WERI-Rb-1 (cell line): Measurements from ENCODE around the gene USP3.

Source experiments
- DNase-seq: peaks from one replicate; pipeline ENCODE4 v3.0.0-alpha.2; 2020
- H3K27ac ChIP-seq: fragments of 250-450 bp; sonication (Bioruptor Pico); 2 replicates; pipeline ENCODE4 v1.5.1; 2020; ENCODE audit warnings: mild to moderate bottlenecking, moderate library complexity
- H3K27me3 ChIP-seq: fragments of 250-450 bp; sonication (Bioruptor Pico); 2 replicates; pipeline ENCODE4 v1.5.1; 2021; ENCODE audit warnings: mild to moderate bottlenecking, low read depth, moderate library complexity; ENCODE audit not compliant: insufficient read depth, severe bottlenecking
- H3K36me3 ChIP-seq: fragments of 250-450 bp; sonication (Bioruptor Pico); 2 replicates; pipeline ENCODE4 v1.5.1; 2020; ENCODE audit warnings: mild to moderate bottlenecking, moderate library complexity
- H3K4me3 ChIP-seq: 2 replicates; pipeline ENCODE4 v1.5.1; 2011; ENCODE audit warnings: low read depth, mild to moderate bottlenecking, control low read depth, low read length
- H3K9me3 ChIP-seq: fragments of 250-450 bp; sonication (Bioruptor Pico); 2 replicates; pipeline ENCODE4 v1.5.1; 2021; ENCODE audit warnings: mild to moderate bottlenecking, moderate library complexity; ENCODE audit not compliant: severe bottlenecking
- CTCF ChIP-seq: IDR thresholded peaks from 2 replicates; pipeline ENCODE4 v1.5.1; 2011; ENCODE audit warnings: low read depth, mild to moderate bottlenecking, control low read depth, inconsistent platforms, low read length

Gene USP3

DNA sequence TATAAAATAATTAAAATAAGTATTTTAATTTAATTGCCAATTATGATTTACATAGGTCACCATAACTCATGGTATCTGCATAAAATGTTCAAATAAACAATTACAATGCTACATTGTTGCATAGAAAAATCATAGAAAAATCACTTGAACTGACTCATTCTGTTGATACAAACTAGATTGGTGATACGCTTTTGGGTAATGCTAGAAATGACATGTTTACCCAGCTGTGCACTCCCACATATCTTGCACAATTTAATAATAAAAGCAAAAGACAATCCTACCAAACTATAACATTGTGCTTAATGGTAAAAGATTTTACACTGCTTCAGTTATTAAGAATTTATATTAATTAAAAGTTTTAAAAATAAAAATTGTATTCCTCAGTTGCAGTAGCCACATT is 47.0 kb downstream of the USP3 start:
- H3K4me3 ChIP-seq: no peak overlapping the region
- no peaks in the 10 kb centered on the region for H3K9me3 ChIP-seq
- TF ChIP-seq CTCF: no peak
- H3K27me3 ChIP-seq: no peaks in the 10 kb centered on the region
- DNase-seq: no peak
- H3K27ac ChIP-seq: no peak overlapping the region
- peaks cover 12% of the 10 kb centered on the region for H3K36me3 ChIP-seq

- Histone ChIP-seq H3K27me3 (no peaks in the 10 kb centered on the region), H3K36me3 (peaks cover 14% of the 10 kb centered on the region), H3K9me3 (no peaks in the 10 kb centered on the region), H3K4me3 (no peak overlapping the region), H3K27ac (no peak overlapping the region)
- DNase-seq: no peak
- no peak for TF ChIP-seq CTCF
These were observed 49.0 kb downstream of the USP3 start for GRCh38 chr15:63553388-63553791.

DNA sequence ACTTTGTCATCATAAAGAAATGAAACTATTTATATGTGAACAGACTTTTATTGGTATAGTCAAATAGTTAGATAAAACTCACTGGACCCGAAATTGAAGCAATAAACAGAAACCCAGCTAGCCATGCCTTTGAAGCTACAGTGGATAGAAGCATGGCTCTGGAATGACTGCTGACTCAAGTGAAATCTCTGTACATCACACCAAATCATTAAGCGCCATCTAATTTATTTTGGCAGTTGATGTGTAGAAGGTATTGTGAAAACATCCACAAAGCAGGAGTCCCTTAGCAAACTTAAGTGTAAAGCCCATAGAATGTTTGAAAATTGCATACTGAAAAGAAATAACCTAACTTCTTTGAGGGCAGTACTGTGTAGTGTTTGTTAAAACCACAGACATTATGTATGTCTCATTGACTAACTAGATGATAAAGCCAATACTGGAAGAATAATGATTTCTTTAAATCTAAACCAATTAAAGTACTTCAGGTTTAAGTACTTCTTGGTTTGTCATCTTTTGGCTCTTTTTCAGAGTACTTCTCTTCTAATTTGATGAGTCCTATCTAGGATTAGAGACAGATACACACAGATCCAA is 50.0 kb downstream of the USP3 start:
- no peaks in the 10 kb centered on the region for H3K9me3 ChIP-seq
- H3K27ac ChIP-seq: no peak overlapping the region
- peaks cover 17% of the 10 kb centered on the region for H3K36me3 ChIP-seq
- no peak for TF ChIP-seq CTCF
- no peaks in the 10 kb centered on the region for H3K27me3 ChIP-seq
- no peak for DNase-seq
- no peak overlapping the region for H3K4me3 ChIP-seq

DNA sequence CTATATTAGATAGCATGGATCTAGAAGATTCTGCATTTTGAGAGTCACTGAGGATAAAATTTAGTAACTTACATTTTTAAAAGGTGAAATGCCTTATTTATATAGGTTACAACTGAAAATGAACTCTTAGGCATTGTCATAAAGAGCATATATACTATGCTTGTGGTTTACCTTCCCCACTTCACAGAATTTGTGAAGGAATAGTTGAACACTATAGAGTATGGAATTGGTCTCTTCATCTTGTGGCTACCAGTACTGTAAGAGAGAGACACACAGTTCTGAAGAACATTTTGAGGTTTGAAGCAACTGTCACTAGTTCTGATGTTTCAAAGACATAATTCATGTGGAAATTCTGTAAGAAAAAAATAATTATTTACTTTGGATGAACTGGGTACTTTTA is 51.1 kb downstream of the USP3 start:
- no peak for TF ChIP-seq CTCF
- Histone ChIP-seq H3K27me3 (no peaks in the 10 kb centered on the region), H3K27ac (no peak overlapping the region), H3K36me3 (peaks cover 25% of the 10 kb centered on the region), H3K9me3 (no peaks in the 10 kb centered on the region), H3K4me3 (no peak overlapping the region)
- no peak for DNase-seq

DNA sequence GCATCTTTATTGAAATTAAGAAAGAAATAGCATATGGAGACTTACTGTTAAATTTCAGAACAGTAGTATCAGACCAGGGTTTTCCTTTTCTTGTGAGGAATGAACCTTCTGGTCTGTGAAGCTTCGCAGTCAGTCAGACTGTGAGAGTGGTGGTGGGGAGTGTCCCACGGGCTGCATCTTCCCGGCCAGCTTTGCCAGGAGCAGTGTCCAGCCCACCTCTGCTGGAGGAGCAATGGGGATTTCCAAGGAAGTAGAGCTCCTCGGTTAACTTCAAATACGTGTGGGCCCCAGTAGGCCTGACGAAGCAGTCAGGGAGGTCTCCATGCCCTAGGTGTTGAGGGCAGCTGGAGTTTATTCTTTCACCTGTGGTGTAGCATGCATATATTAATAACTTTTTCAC is 51.9 kb downstream of the USP3 start:
- no peak overlapping the region for H3K4me3 ChIP-seq
- no peaks in the 10 kb centered on the region for H3K9me3 ChIP-seq
- TF ChIP-seq CTCF: no peak
- no peaks in the 10 kb centered on the region for H3K27me3 ChIP-seq
- H3K27ac ChIP-seq: no peak overlapping the region
- peaks cover 33% of the 10 kb centered on the region for H3K36me3 ChIP-seq
- DNase-seq: no peak

GRCh38 chr15:63556736-63557135 is 52.3 kb downstream of the USP3 start:
- no peak for DNase-seq
- H3K4me3 ChIP-seq: no peak overlapping the region
- TF ChIP-seq CTCF: no peak
- H3K9me3 ChIP-seq: no peaks in the 10 kb centered on the region
- H3K27ac ChIP-seq: no peak overlapping the region
- peaks cover 38% of the 10 kb centered on the region for H3K36me3 ChIP-seq
- no peaks in the 10 kb centered on the region for H3K27me3 ChIP-seq
